H1 (cell line): ENCODE results near the gene NECTIN1. TPM values are rescaled to one million over a fixed set of nuclear protein-coding genes. Genes with fewer than 3 reads are reported as not detected.

ENCODE experiments used
- CTCF ChIA-PET: fragments of 300-600 bp; sonication (Branson Sonifier 250); formaldehyde crosslinking; loops from one replicate; lab custom pipeline; 2021; ENCODE audit not compliant: partially characterized antibody; lab: Charles Lee
- POLR2A ChIA-PET: fragments of 300-600 bp; sonication (Branson Sonifier 250); formaldehyde crosslinking; loops from one replicate; lab custom pipeline; 2021; ENCODE audit warnings: inconsistent platforms; ENCODE audit not compliant: partially characterized antibody; lab: Charles Lee
- DNase-seq, 2 experiments: peaks; one replicate each; pipeline versions ENCODE4 v3.0.0 to v3.0.0-alpha.2; 2010 to 2022; ENCODE audit warnings: low spot score in 2 of 2, low read depth in 1 of 2, mixed read lengths in 1 of 2
- FAIRE-seq: peaks from 2 replicates; lab custom pipeline; 2011; peaks lifted over from hg19 to GRCh38; lab: Jason Lieb, UNC
- H2AFZ ChIP-seq: 2 replicates; pipeline ENCODE4 v1.8.1; 2012; ENCODE audit warnings: low read length, inconsistent platforms
- H2AK5ac ChIP-seq: 2 replicates; pipeline ENCODE4 v1.6.1; 2013; ENCODE audit warnings: low read depth, low read length
- H2BK120ac ChIP-seq: replicated peaks from 2 replicates; pipeline ENCODE3; 2013; ENCODE audit warnings: low read depth, low read length, inconsistent platforms
- H2BK12ac ChIP-seq: 2 replicates; pipeline ENCODE4 v1.6.1; 2013; ENCODE audit warnings: low read depth, low read length
- H2BK15ac ChIP-seq: 2 replicates; pipeline ENCODE4 v1.6.1; 2013; ENCODE audit warnings: low read length
- H2BK20ac ChIP-seq: 2 replicates; pipeline ENCODE4 v1.6.1; 2013; ENCODE audit warnings: low read length
- H2BK5ac ChIP-seq: 2 replicates; pipeline ENCODE4 v1.6.1; 2013; ENCODE audit warnings: low read depth, low read length
- H3K14ac ChIP-seq: 2 replicates; pipeline ENCODE4 v1.6.1; 2013; ENCODE audit warnings: inconsistent platforms; ENCODE audit not compliant: insufficient read length
- H3K18ac ChIP-seq: 2 replicates; pipeline ENCODE4 v1.6.1; 2013; ENCODE audit warnings: low read length; ENCODE audit errors: extremely low read depth
- H3K23ac ChIP-seq: 2 replicates; pipeline ENCODE4 v1.6.1; 2013; ENCODE audit warnings: inconsistent platforms; ENCODE audit not compliant: insufficient read length
- H3K23me2 ChIP-seq: 2 replicates; pipeline ENCODE4 v1.6.1; 2013; ENCODE audit warnings: low read depth, low read length
- H3K27ac ChIP-seq: 2 replicates; pipeline ENCODE4 v1.6.1; 2011; ENCODE audit warnings: low read depth, low read length, inconsistent platforms
- H3K27me3 ChIP-seq, 4 experiments: replicated peaks in 1 of 4; 1 replicate in 1 of 4; 2 replicates in 3 of 4; pipeline versions ENCODE4 v1.6.1 to v1.8.1; 2011 to 2013; ENCODE audit warnings: low read length in 3 of 4, mild to moderate bottlenecking in 3 of 4, inconsistent platforms in 2 of 4, mixed read lengths in 2 of 4, moderate library complexity in 1 of 4; ENCODE audit not compliant: control insufficient read depth in 3 of 4, insufficient read depth in 3 of 4; ENCODE audit errors: extremely low read depth in 1 of 4
- H3K36me3 ChIP-seq, 4 experiments: 2 replicates each; pipeline versions ENCODE4 v1.6.1 to v1.8.1; 2011 to 2013; ENCODE audit warnings: mild to moderate bottlenecking in 4 of 4, low read length in 3 of 4, moderate library complexity in 2 of 4, control low read depth in 1 of 4, inconsistent platforms in 1 of 4; ENCODE audit not compliant: insufficient read depth in 4 of 4, control insufficient read depth in 2 of 4
- H3K4ac ChIP-seq: replicated peaks from 2 replicates; pipeline ENCODE3; 2013; ENCODE audit warnings: low read length, low read depth, mixed read lengths, inconsistent platforms; ENCODE audit not compliant: insufficient read length
- H3K4me1 ChIP-seq, 4 experiments: replicated peaks in 1 of 4; 1 replicate in 1 of 4; 2 replicates in 3 of 4; pipeline versions ENCODE4 v1.6.1 to v1.8.1; 2011 to 2013; ENCODE audit warnings: low read length in 3 of 4, inconsistent platforms in 2 of 4, mixed read lengths in 1 of 4; ENCODE audit not compliant: insufficient read depth in 4 of 4, control insufficient read depth in 3 of 4
- H3K4me2 ChIP-seq, 2 experiments: 2 replicates each; pipeline versions ENCODE4 v1.6.1 to v1.8.1; 2011 to 2013; ENCODE audit warnings: low read depth in 2 of 2, low read length in 2 of 2, control low read depth in 1 of 2, inconsistent platforms in 1 of 2, mild to moderate bottlenecking in 1 of 2; ENCODE audit not compliant: insufficient read depth in 1 of 2
- H3K4me3 ChIP-seq, 4 experiments: fragments of 200-600, 300-600 bp in 1 of 4; sonication (generic), shearing (Covaris generic), sonication (Bioruptor Twin) in 1 of 4; 2 replicates each; pipeline versions ENCODE4 v1.5.1 to v1.8.1; 2011 to 2016; ENCODE audit warnings: low read length in 4 of 4, low read depth in 3 of 4, control low read depth in 2 of 4, inconsistent platforms in 2 of 4, mild to moderate bottlenecking in 2 of 4, mixed read lengths in 1 of 4, moderate library complexity in 1 of 4; ENCODE audit not compliant: insufficient read depth in 2 of 4; ENCODE audit errors: extremely low read depth in 1 of 4
- H3K56ac ChIP-seq: replicated peaks from 2 replicates; pipeline ENCODE3; 2013; ENCODE audit warnings: low read depth, mild to moderate bottlenecking, mixed read lengths, low read length, inconsistent platforms; ENCODE audit not compliant: insufficient read length
- H3K79me1 ChIP-seq: 2 replicates; pipeline ENCODE4 v1.6.1; 2013; ENCODE audit warnings: low read depth, low read length, control low read depth
- H3K79me2 ChIP-seq, 2 experiments: 2 replicates each; pipeline versions ENCODE4 v1.6.1 to v1.8.1; 2012 to 2013; ENCODE audit warnings: low read length in 2 of 2, mild to moderate bottlenecking in 2 of 2, inconsistent platforms in 1 of 2; ENCODE audit not compliant: insufficient read depth in 2 of 2, control insufficient read depth in 1 of 2
- H3K9ac ChIP-seq, 4 experiments: replicated peaks in 1 of 4; 1 replicate in 1 of 4; 2 replicates in 3 of 4; pipeline versions ENCODE4 v1.6.1 to v1.8.1; 2011 to 2013; ENCODE audit warnings: low read depth in 3 of 4, low read length in 3 of 4, control low read depth in 2 of 4, mild to moderate bottlenecking in 2 of 4, moderate library complexity in 2 of 4, inconsistent platforms in 1 of 4; ENCODE audit errors: extremely low read depth in 1 of 4
- H3K9me3 ChIP-seq, 2 experiments: 2 replicates each; pipeline versions ENCODE4 v1.6.1 to v1.8.1; 2012 to 2013; ENCODE audit warnings: mild to moderate bottlenecking in 2 of 2, moderate library complexity in 2 of 2, control low read depth in 1 of 2, inconsistent platforms in 1 of 2, low read depth in 1 of 2, low read length in 1 of 2, mixed read lengths in 1 of 2; ENCODE audit not compliant: insufficient read depth in 2 of 2
- H4K20me1 ChIP-seq, 2 experiments: replicated peaks in 1 of 2; 2 replicates each; pipeline versions ENCODE3 to v1.8.1; 2011 to 2013; ENCODE audit warnings: inconsistent platforms in 2 of 2, low read length in 2 of 2, mild to moderate bottlenecking in 1 of 2; ENCODE audit not compliant: insufficient read depth in 2 of 2, control insufficient read depth in 1 of 2
- H4K5ac ChIP-seq: 2 replicates; pipeline ENCODE4 v1.6.1; 2013; ENCODE audit warnings: low read length, low read depth, mixed read lengths, inconsistent platforms; ENCODE audit not compliant: insufficient read length
- H4K8ac ChIP-seq: 2 replicates; pipeline ENCODE4 v1.8.0; 2013; ENCODE audit warnings: mild to moderate bottlenecking, moderate library complexity, low read length, inconsistent platforms; ENCODE audit not compliant: insufficient read depth; ENCODE audit errors: extremely low read depth
- H4K91ac ChIP-seq: replicated peaks from 2 replicates; pipeline ENCODE3; 2013; ENCODE audit warnings: low read length, mixed read lengths, inconsistent platforms; ENCODE audit not compliant: insufficient read length
- BRCA1 ChIP-seq: IDR thresholded peaks from 2 replicates; pipeline ENCODE4 v1.6.1; 2012; ENCODE audit warnings: low read depth, low read length, improper control_type of control experiment
- CTCF ChIP-seq, 3 experiments: IDR thresholded peaks; 1 replicate in 2 of 3; 2 replicates in 1 of 3; pipeline versions ENCODE4 v1.5.1 to v1.6.1; 2011; ENCODE audit warnings: low read length in 3 of 3, mild to moderate bottlenecking in 3 of 3, inconsistent platforms in 2 of 3, low read depth in 1 of 3, moderate library complexity in 1 of 3; ENCODE audit not compliant: insufficient read depth in 1 of 3; ENCODE audit errors: control extremely low read depth in 1 of 3
- EGR1 ChIP-seq: IDR thresholded peaks from 2 replicates; pipeline ENCODE4 v1.6.1; 2011; ENCODE audit warnings: low read depth, low read length, borderline replicate concordance
- JUND ChIP-seq: IDR thresholded peaks from 2 replicates; pipeline ENCODE4 v1.6.1; 2011; ENCODE audit warnings: mild to moderate bottlenecking, improper control_type of control experiment, low read length
- MAFK ChIP-seq: IDR thresholded peaks from 2 replicates; pipeline ENCODE4 v1.6.1; 2012; ENCODE audit warnings: low read depth, mild to moderate bottlenecking, improper control_type of control experiment, low read length
- NANOG ChIP-seq: IDR thresholded peaks from 2 replicates; pipeline ENCODE4 v1.6.1; 2011; ENCODE audit warnings: low read length, low read depth, mild to moderate bottlenecking, inconsistent platforms; ENCODE audit not compliant: insufficient read depth, poor library complexity, severe bottlenecking
- NRF1 ChIP-seq: IDR thresholded peaks from 2 replicates; pipeline ENCODE4 v1.6.1; 2011; ENCODE audit warnings: mild to moderate bottlenecking, low read depth, low read length, improper control_type of control experiment
- SUZ12 ChIP-seq: fragments of 200-600 bp; sonication (generic); IDR thresholded peaks from 2 replicates; pipeline ENCODE4 v1.6.1; 2012; ENCODE audit warnings: mild to moderate bottlenecking, inconsistent platforms, low read length, moderate library complexity, mixed read lengths
- TBP ChIP-seq: IDR thresholded peaks from 2 replicates; pipeline ENCODE4 v1.6.1; 2011; ENCODE audit warnings: low read depth, low read length, improper control_type of control experiment
- YY1 ChIP-seq: IDR thresholded peaks from 2 replicates; pipeline ENCODE4 v1.6.1; 2011; ENCODE audit warnings: low read depth, mild to moderate bottlenecking, low read length
- WGBS, 2 experiments: shearing (Covaris generic) in 1 of 2; methylation state at CpG; one replicate each; pipeline versions ENCODE4 v1.1.6 to v1.1.7; 2013 to 2015; ENCODE audit warnings: low lambda C conversion rate in 2 of 2, mixed read lengths in 2 of 2, inconsistent platforms in 1 of 2, low coverage in 1 of 2, missing lambda C conversion rate in 1 of 2; ENCODE audit not compliant: insufficient replicate concordance in 2 of 2, insufficient coverage in 1 of 2, insufficient read length in 1 of 2; ENCODE audit errors: extremely low coverage in 1 of 2, missing lambda C conversion rate in 1 of 2; 5-methylcytosine and 5-hydroxymethylcytosine counted together
- polyA plus RNA-seq, 7 experiments: library from polyadenylated mRNA; depleted of rRNA in 3 of 7; stranded (reverse) in 5 of 7; unstranded in 2 of 7; fragments of >200 nt in 5 of 7; fragments of 200-250 nt in 2 of 7; gene quantifications; 1 replicate in 5 of 7; 2 replicates in 1 of 7; 4 replicates in 1 of 7; pipeline versions ENCODE4 v1.2.1 to v1.2.3, GENCODE V29; 2011 to 2013; ENCODE audit warnings: missing spikeins in 2 of 7, mixed read lengths in 2 of 7
- total RNA-seq: library from RNA; stranded (reverse); fragmentation: NEBNext Ultra II Directional; extraction: Animal tissue kit (Norgen Biotek cat#: 25700); gene quantifications from 2 replicates; pipeline ENCODE4 v1.2.1, GENCODE V29; 2021

The NECTIN1 gene
- total and polyA plus RNA-seq, 2 of the 8 experiments (the other 6 are each of a cell fraction or from before 2014, with no cell fraction given) = 43.2 to 97.7 TPM

GRCh38 chr11:119709171-119709570 is 19.8 kb downstream of the NECTIN1 start:
- Histone ChIP-seq H3K9me3 (no peaks in the 10 kb centered on the region), H3K14ac (no peak overlapping the region), H4K5ac (no peak overlapping the region), H3K4me3 (no peak overlapping the region), H3K27ac (no peak overlapping the region), H3K18ac (no peak overlapping the region), H3K4me2 (peak overlapping the region; percentile 35 to 42; a peak in 3 of 4 replicates), H3K4me1 (peaks cover 0 to 29% (median 12%) of the 10 kb centered on the region in 4 experiments; a peak in 6 of 7 replicates), H2BK5ac (no peak overlapping the region), H3K27me3 (no peaks in the 10 kb centered on the region), H3K36me3 (no peaks in the 10 kb centered on the region), H2AK5ac (no peak overlapping the region), H2AFZ (no peak overlapping the region), H4K91ac (no peak overlapping the region), H2BK20ac (no peak overlapping the region), H3K4ac (no peak overlapping the region), H3K56ac (no peak overlapping the region), H4K8ac (no peak overlapping the region), H3K79me1 (peaks cover 42% of the 10 kb centered on the region), H3K9ac (no peak overlapping the region; a peak in 1 of 7 replicates), H2BK15ac (no peak overlapping the region), H2BK12ac (no peak overlapping the region), H2BK120ac (no peak overlapping the region), H3K23me2 (no peaks in the 10 kb centered on the region), H3K23ac (no peak overlapping the region), H3K79me2 (peaks cover 3 to 88% of the 10 kb centered on the region in 2 experiments; a peak in 3 of 4 replicates), H4K20me1 (peaks cover 57 to 70% of the 10 kb centered on the region in 2 experiments)
- DNase-seq (no peak), FAIRE-seq (no peak)
- 73% methylated on average over 6 of the region's 9 CpGs; no CpG with 5 or more reads in 1 of the 2 experiments for WGBS, 2 experiments
- CTCF ChIA-PET = interaction anchor here (0.8 to 14.0 kb wide), 11 partner anchors 8 to 94 kb away, joined by 3 to 171 read pairs (median 4); partner anchors contain the start of gene NECTIN1
- POLR2A ChIA-PET = interaction anchor here (1.0 to 2.3 kb wide), 3 partner anchors 18 to 46 kb away, joined by 3 to 10 read pairs (median 8); partner anchors contain the start of gene NECTIN1
- TF ChIP-seq SUZ12 = no peak
- TF ChIP-seq EGR1 = no peak
- TF ChIP-seq MAFK = no peak
- no peak for TF ChIP-seq CTCF (IDR thresholded peaks at IDR 0.05; ENCODE audit: control extremely low read depth in 1 of 3, insufficient read depth in 1 of 3, low read depth in 1 of 3, low read length in 3 of 3)
- TF ChIP-seq JUND = no peak
- TF ChIP-seq YY1 = no peak
- no peak for TF ChIP-seq NANOG
- TF ChIP-seq NRF1 = no peak
- TF ChIP-seq TBP = no peak
- no peak for TF ChIP-seq BRCA1
